Stimulated activated CD8-positive, alpha-beta memory T cell treated with anti-CD3 and anti-CD28 coated beads, Interleukin-12 subunit alpha, Interleukin-12 subunit beta, amount 100 ng/mL, for 24 hours (primary cell): ENCODE measurements around the gene ARSB.
"Not testable (repeated sequence)": the region's sequence is repeated elsewhere in the genome, so short reads cannot be mapped to it uniquely, and the experiment has no call there.

Experiments
- DNase-seq: peaks from one replicate; pipeline ENCODE4 v3.0.0-alpha.2; 2020; ENCODE audit errors: extremely low read depth

The ARSB gene

GRCh38 chr5:78779262-78779661 lies 205.8 kb downstream of the ARSB start:
- no peak for DNase-seq

GRCh38 chr5:78778538-78778937 lies 206.6 kb downstream of the ARSB start:
- no peak for DNase-seq

GRCh38 chr5:78777901-78778300 lies 207.2 kb downstream of the ARSB start:
- DNase-seq: no peak

DNA sequence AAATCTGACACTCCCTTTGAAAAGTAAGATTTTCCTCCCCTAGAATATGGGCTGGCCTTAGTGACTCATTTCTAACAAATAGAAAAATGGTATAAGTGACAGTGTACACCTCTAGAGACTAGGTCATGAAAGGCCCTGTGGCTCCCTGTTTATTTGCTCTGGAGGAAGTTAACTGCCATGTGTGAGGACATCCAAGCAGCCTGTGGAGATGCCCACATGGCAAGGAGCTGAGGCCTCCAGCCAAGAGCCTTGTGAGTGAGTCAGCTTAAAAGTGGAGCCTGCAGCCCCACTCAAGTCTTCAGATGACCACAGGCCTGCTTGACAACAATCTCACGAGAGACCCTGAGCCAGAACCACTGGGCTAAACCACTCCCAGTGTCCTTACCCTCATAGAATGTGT lies 208.5 kb downstream of the ARSB start:
- DNase-seq: no peak

- DNase-seq: no peak
Measured at GRCh38 chr5:78773655-78774054, 211.5 kb downstream of the ARSB start.

DNA sequence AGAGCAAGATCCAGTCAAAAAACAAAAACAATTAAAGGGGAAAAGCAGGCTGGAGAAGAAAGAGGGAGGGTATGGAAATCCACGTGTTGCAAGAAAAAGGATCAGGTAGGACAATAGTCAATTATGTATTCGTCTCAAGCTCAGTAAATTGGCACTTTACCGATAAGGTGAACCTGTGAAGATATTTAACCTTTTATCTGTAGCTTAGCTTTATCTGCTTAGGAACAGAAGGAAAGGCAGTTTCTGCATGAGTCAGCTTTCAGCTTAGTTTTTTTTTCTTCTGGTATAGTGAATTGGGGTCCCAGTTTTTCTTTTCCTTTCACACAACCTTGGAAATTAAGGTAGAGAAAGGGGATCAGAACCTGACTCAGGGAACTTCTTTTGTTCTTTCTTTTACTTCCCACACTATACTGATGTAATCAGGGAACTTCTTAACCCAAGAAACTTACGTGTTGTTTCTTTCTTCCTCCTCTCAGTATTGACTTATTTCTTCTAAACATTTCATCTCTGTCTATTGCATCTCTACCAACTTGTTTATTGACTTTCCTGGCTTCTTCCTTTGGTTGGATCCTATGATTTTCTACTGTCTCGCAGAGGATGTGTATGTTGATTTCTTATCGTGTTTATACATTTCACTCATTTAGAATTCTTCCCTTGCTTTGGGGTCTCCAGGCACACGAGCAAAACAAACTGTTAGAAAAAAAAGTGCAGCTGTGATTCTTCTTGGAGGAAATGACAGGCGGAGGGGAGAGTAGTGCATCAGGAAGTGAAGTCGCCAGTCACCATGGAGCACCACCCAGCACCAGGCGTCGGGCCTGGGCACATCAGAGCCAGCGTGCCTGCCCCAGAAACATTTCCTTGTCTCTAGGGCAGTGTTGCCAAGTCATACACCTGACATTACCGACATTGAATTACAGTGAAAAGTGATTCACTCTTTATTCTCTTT lies 213.6 kb downstream of the ARSB start:
- DNase-seq: no peak

- DNase-seq: no peak
Measured at GRCh38 chr5:78768781-78769380, 216.2 kb downstream of the ARSB start.

DNA sequence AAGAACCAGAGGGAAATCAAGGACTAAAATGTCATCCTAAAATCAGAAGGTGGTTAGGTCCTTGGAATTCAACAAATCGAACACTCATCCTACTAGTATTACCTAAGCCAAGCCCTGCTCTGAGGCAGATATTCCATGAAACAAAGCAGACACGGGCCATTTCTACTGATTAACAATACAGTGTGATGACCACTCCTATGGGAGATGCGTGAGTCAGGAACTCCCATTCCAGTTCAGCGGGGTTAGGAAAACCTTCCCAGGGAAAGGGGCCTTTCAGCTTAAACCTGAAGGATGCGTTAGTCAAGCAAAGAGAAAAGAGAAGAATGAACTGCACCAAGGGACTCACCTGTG lies 218.7 kb downstream of the ARSB start:
- no peak for DNase-seq

- DNase-seq: no peak
Measured at GRCh38 chr5:78765756-78766411, 219.2 kb downstream of the ARSB start.

DNA sequence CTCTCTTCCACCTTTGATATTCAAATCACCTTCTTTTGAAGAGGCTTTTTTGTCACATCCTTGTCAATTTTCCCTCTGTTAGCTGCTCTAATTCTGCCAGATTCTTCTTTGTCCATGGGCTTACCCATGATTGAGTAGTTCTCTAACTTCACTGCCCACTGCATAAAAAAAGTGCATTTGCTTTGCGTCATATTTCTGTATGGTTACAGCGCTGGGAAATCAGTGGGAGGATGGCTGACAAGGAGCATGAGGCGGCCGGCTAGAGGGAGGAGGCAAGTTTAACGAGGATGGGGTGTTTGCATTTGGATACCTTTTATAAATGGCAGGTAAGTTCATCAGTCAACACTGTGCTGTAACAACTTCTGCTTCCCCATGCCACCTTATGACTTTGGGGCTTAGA lies 220.0 kb downstream of the ARSB start:
- DNase-seq: no peak

DNA sequence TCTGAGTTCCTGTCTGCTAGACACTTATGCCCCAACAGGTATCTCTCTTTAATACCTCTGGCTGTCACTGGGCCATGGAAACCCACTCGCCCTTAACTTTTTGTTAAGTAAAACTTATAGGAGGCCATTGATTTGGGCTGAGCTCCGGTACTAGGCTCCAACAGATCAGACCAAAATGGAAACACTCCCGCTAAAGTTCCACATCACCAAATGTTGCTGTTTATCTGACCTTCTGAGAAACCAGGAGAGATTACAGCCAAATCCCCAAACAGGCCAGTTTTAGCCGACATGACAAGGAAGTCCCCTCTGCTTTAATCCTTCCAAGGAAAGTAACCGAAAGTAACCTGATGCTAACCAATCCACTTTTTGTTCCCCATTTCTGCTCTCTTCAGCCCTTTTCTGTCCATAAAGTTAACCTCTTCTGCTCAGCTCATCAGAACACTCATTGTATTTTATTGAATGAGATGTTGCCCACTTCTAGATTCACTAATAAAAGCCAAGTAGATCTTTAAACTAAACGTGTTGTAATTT lies 221.4 kb downstream of the ARSB start:
- DNase-seq: no peak

DNA sequence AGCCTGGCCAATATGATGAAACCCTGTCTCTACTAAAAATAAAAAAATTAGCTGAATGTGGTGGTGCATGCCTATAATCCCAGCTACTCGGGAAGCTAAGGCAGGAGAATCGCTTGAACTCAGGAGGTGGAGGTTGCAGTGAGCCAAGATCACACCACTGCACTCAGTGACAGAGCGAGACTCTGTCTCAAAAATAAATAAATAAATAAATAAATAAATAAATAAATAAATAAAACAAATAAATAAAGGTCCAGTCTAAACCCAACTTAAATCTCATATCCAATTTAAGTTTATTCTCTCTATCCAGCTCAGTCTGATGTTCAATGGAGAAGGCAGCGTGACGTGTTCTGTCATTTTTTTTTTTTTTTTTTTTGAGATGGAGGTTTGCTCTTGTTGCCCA lies 222.4 kb downstream of the ARSB start:
- not testable (repeated sequence) for DNase-seq

GRCh38 chr5:78761840-78762239 lies 223.3 kb downstream of the ARSB start:
- DNase-seq: no peak

DNA sequence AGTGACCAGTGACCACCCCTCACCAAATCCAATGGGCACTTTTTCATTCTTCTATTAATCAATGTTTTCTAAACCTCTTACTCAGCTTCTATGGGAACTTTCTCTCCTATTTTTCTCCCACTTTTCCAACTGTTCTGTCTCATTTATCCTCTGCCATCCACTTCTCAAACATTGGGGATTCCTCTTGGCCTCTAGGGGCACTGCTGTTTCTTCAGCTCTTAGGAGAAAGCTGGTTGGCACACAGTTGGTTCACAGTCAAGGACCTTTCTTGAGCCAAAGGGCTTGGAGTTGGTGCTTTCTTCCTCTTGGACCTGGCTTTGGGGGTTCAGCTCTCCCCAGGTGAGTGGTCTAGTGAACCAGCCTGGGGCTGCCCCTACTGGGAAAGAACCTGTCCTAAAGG lies 224.3 kb downstream of the ARSB start:
- no peak for DNase-seq

DNA sequence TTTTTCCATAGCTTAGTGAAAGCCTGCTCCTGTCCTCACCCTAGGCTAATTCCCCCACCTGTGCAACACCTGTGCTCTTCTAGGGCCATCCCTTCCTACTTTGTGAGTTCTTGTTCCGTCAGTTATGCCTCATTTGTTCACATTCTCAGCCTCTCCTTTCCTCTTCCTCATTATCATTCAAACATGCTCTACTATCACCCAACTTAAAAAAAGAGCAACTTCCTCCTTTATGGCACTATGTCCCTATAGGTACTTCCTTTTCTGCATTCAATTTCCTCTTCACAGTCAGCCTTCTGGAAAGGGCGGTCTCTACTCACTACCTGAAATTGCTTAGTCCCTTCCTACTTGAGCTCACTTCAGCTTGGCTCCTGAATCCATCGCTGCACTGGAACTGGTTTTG lies 224.7 kb downstream of the ARSB start:
- DNase-seq: no peak

- DNase-seq: no peak
Measured at GRCh38 chr5:78758169-78758839, 226.8 kb downstream of the ARSB start.

- DNase-seq: no peak
Measured at GRCh38 chr5:78757269-78758053, 227.6 kb downstream of the ARSB start.

DNA sequence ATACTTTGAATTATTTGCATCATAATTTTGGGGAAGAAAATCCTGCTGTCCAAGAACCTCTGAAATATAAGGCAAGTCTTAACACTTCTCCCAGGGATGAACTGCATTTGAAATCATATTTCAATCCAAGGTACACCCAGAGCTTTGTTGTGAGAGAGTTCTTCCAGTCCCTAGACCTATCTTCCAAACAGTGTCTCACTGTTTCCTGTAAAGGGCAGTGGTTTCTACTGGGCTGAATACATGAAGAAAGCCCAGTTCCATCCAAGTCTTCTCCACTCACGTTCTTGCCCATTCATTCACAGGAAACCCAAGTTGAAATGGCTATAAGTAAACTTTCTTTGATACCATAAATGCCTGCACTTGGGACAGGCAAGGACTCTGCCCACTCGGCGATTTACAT lies 228.3 kb downstream of the ARSB start:
- DNase-seq: no peak

- no peak for DNase-seq
Measured at GRCh38 chr5:78755822-78756429, 229.2 kb downstream of the ARSB start.

DNA sequence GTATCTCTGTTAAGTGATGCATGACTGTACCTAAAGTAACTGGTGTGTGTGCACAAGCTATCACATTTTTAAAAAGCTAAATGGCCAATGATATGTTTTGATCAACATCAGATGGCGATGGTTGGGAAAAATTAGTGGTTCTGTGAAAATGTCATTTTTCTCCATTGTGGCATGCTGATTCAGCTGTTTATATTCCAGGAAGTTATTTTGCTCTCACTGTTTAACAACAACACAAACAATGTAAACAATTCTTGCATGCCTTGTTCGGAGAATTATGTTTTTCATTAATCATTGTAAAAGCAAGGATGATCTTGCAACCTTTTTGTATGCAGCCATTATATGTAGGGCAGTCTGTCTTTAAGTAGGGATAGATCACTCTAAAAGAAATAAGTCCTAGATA lies 230.5 kb downstream of the ARSB start:
- DNase-seq: no peak

GRCh38 chr5:78753093-78753531 lies 232.0 kb downstream of the ARSB start:
- DNase-seq: no peak
